Measurements from ENCODE around the gene MZB1. TPM values are rescaled to one million over a fixed set of nuclear protein-coding genes. Genes with fewer than 3 reads are reported as not detected.

MZB1 gene
- total RNA-seq, 4 donors from 2014 or later = 1.3 to 5.6 TPM; not detected in 2

- intact Hi-C loops (cut with DNase I; ENCODE audit: low total_unique reads) = no loop called here
These were observed 42.0 kb upstream of the MZB1 start for GRCh38 chr5:139431706-139432105.

GRCh38 chr5:139430015-139430414, 40.3 kb upstream of the MZB1 start:
- TF ChIP-seq POLR2A (IDR thresholded peaks at IDR 0.05) (no peak), CTCF (IDR thresholded peaks at IDR 0.05) (no peak)
- Histone ChIP-seq H3K27ac (no peak overlapping the region), H3K9me3 (no peaks in the 10 kb centered on the region), H3K27me3 (no peaks in the 10 kb centered on the region), H3K4me3 (no peak overlapping the region), H3K4me1 (no peaks in the 10 kb centered on the region), H3K36me3 (no peaks in the 10 kb centered on the region)
- DNase-seq = no peak
- intact Hi-C loops (cut with DNase I; ENCODE audit: low total_unique reads) = no loop called here

More at GRCh38 chr5:139431706-139432105, 42.0 kb upstream of the MZB1 start:
- Histone ChIP-seq H3K27me3 (no peaks in the 10 kb centered on the region), H3K4me1 (no peaks in the 10 kb centered on the region), H3K27ac (no peak overlapping the region), H3K36me3 (no peaks in the 10 kb centered on the region), H3K4me3 (no peak overlapping the region), H3K9me3 (no peaks in the 10 kb centered on the region)
- TF ChIP-seq POLR2A (IDR thresholded peaks at IDR 0.05) (no peak), CTCF (IDR thresholded peaks at IDR 0.05) (no peak)
- no peak for DNase-seq

- TF ChIP-seq CTCF (IDR thresholded peaks at IDR 0.05) (no peak), POLR2A (IDR thresholded peaks at IDR 0.05) (no peak)
- no peak for DNase-seq
- no peak overlapping the region for H3K4me3 ChIP-seq
- H3K27ac ChIP-seq = no peak overlapping the region
- no peaks in the 10 kb centered on the region for H3K4me1 ChIP-seq
- intact Hi-C loops (cut with DNase I; ENCODE audit: low total_unique reads) = loop anchor here (10.0 kb wide), 1 partner anchor 338 kb away; no protein-coding TSS in a partner anchor
- no peaks in the 10 kb centered on the region for H3K36me3 ChIP-seq
- H3K9me3 ChIP-seq = no peaks in the 10 kb centered on the region
- no peaks in the 10 kb centered on the region for H3K27me3 ChIP-seq
These were observed 36.6 kb upstream of the MZB1 start for GRCh38 chr5:139426203-139426885.

GRCh38 chr5:139425497-139425896, 35.8 kb upstream of the MZB1 start:
- intact Hi-C loops (cut with DNase I; ENCODE audit: low total_unique reads) = loop anchor here (10.0 kb wide), 1 partner anchor 339 kb away; no protein-coding TSS in a partner anchor
- no peak for DNase-seq
- H3K9me3 ChIP-seq = no peaks in the 10 kb centered on the region
- no peak for TF ChIP-seq POLR2A (IDR thresholded peaks at IDR 0.05)
- H3K36me3 ChIP-seq = no peaks in the 10 kb centered on the region
- no peak overlapping the region for H3K4me3 ChIP-seq
- H3K27me3 ChIP-seq = no peaks in the 10 kb centered on the region
- H3K4me1 ChIP-seq = no peaks in the 10 kb centered on the region
- no peak overlapping the region for H3K27ac ChIP-seq

- Histone ChIP-seq H3K27ac (no peak overlapping the region), H3K36me3 (no peaks in the 10 kb centered on the region), H3K4me1 (no peaks in the 10 kb centered on the region), H3K27me3 (no peaks in the 10 kb centered on the region), H3K4me3 (no peak overlapping the region), H3K9me3 (no peaks in the 10 kb centered on the region)
- DNase-seq = peak in 1 of 2 donors; percentile 46
- TF ChIP-seq CTCF (IDR thresholded peaks at IDR 0.05) (peak; percentile 65 to 92 (median 80)), POLR2A (IDR thresholded peaks at IDR 0.05) (no peak)
- intact Hi-C loops (cut with DNase I; ENCODE audit: low total_unique reads) = loop anchor here (10.0 kb wide), 1 partner anchor 342 kb away; no protein-coding TSS in a partner anchor
These were observed 32.7 kb upstream of the MZB1 start for GRCh38 chr5:139422307-139422893.
